NCI-H2029 treated with DMSO at 0.1 percent for 48 hours (cell line): ENCODE results near the gene ARHGAP24.
"Not testable (repeated sequence)": the region's sequence is repeated elsewhere in the genome, so short reads cannot be mapped to it uniquely, and the experiment has no call there.

Experiments
- DNase-seq: peaks from one replicate; lab custom pipeline; 2025; lab: John Stamatoyannopoulos, UW

Gene ARHGAP24

GRCh38 chr4:86015412-86016350, 540.7 kb downstream of the ARHGAP24 start:
- no peak for DNase-seq

GRCh38 chr4:86019362-86019761, 544.4 kb downstream of the ARHGAP24 start:
- DNase-seq = no peak

GRCh38 chr4:86019906-86020305, 545.0 kb downstream of the ARHGAP24 start:
- DNase-seq = no peak

- not testable (repeated sequence) for DNase-seq
These were observed 546.7 kb downstream of the ARHGAP24 start for GRCh38 chr4:86021671-86022070.

- DNase-seq = no peak
These were observed 551.8 kb downstream of the ARHGAP24 start for GRCh38 chr4:86026720-86027119.

- no peak for DNase-seq
These were observed 557.0 kb downstream of the ARHGAP24 start for GRCh38 chr4:86031927-86032326.

GRCh38 chr4:86032476-86033022, 557.6 kb downstream of the ARHGAP24 start:
- no peak for DNase-seq

GRCh38 chr4:86033171-86033570, 558.2 kb downstream of the ARHGAP24 start:
- DNase-seq = no peak

- no peak for DNase-seq
These were observed 559.7 kb downstream of the ARHGAP24 start for GRCh38 chr4:86034616-86035015.

GRCh38 chr4:86035688-86036087, 560.7 kb downstream of the ARHGAP24 start:
- DNase-seq = no peak

- peak; percentile 72 for DNase-seq
These were observed 561.8 kb downstream of the ARHGAP24 start for GRCh38 chr4:86036736-86037135.

- no peak for DNase-seq
These were observed 563.1 kb downstream of the ARHGAP24 start for GRCh38 chr4:86038037-86038436.

GRCh38 chr4:86043755-86044592, 569.0 kb downstream of the ARHGAP24 start:
- peak; percentile 57 for DNase-seq

GRCh38 chr4:86044593-86044985, 569.6 kb downstream of the ARHGAP24 start:
- no peak for DNase-seq

GRCh38 chr4:86048426-86048825, 573.5 kb downstream of the ARHGAP24 start:
- DNase-seq = no peak

- DNase-seq = no peak
These were observed 575.5 kb downstream of the ARHGAP24 start for GRCh38 chr4:86050496-86050895.
